Gastrocnemius medialis (tissue), 4 donors: ENCODE measurements around the gene BSDC1.

Source experiments
- POLR2A ChIP-seq, 2 donors: fragments of 450-650 bp; IDR thresholded peaks; one replicate each; pipeline ENCODE4 v1.6.1; 2017; ENCODE audit warnings: antibody characterized with exemption in 2 of 2, mild to moderate bottlenecking in 2 of 2, moderate library complexity in 2 of 2
- TF ChIP-seq, protein P1 (sequence below), 5 experiments: fragments of 450-650 bp in 3 of 5; fragments of 200-600 bp in 2 of 5; sonication (generic) in 2 of 5; IDR thresholded peaks in 4 of 5; conservative IDR thresholded peaks in 1 of 5; 1 replicate in 4 of 5; 2 replicates in 1 of 5; pipeline ENCODE4 v1.5.1; 2016 to 2019; ENCODE audit warnings: antibody characterized with exemption in 5 of 5, mild to moderate bottlenecking in 3 of 5, moderate library complexity in 3 of 5

DNA sequence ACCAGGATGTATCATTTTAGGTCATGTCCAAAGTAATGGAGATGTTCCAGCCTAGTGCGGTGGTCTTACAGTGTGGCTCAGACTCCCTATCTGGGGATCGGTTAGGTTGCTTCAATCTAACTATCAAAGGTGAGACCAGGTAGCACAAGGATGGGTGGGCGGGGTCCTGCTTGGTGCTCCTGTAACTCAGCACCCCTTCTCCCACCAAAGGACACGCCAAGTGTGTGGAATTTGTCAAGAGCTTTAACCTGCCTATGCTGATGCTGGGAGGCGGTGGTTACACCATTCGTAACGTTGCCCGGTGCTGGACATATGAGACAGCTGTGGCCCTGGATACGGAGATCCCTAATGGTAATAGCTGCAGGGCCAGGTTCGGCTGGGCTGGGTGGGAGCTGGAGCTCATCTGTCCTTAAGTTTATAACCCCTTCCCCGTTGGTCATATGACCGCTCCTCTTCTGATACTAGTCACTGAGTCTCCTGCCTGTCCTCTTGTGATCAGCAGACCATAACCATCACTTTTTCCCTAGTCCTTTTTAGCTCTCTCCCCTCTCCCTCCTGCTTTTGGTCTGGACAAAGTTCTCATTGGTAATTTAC, 63.6 kb downstream of the BSDC1 start:
- TF ChIP-seq, protein P1, sequence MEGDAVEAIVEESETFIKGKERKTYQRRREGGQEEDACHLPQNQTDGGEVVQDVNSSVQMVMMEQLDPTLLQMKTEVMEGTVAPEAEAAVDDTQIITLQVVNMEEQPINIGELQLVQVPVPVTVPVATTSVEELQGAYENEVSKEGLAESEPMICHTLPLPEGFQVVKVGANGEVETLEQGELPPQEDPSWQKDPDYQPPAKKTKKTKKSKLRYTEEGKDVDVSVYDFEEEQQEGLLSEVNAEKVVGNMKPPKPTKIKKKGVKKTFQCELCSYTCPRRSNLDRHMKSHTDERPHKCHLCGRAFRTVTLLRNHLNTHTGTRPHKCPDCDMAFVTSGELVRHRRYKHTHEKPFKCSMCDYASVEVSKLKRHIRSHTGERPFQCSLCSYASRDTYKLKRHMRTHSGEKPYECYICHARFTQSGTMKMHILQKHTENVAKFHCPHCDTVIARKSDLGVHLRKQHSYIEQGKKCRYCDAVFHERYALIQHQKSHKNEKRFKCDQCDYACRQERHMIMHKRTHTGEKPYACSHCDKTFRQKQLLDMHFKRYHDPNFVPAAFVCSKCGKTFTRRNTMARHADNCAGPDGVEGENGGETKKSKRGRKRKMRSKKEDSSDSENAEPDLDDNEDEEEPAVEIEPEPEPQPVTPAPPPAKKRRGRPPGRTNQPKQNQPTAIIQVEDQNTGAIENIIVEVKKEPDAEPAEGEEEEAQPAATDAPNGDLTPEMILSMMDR (IDR thresholded peaks at IDR 0.05 in 4 of 5, conservative IDR thresholded peaks at IDR 0.05 in 1 of 5), result no peak
- no peak for TF ChIP-seq POLR2A (IDR thresholded peaks at IDR 0.05)
